ENCODE data around the gene SETD2.

GRCh38 chr3:47041114-47041513, 122.8 kb downstream of the SETD2 start:
- no peak for TF ChIP-seq CTCF (IDR thresholded peaks at IDR 0.05)
- no peak for TF ChIP-seq POLR2A (IDR thresholded peaks at IDR 0.05)

All from uterus (tissue), 2 donors.